ENCODE data around the gene HELZ. TPM values are rescaled to one million over a fixed set of nuclear protein-coding genes. Genes with fewer than 3 reads are reported as not detected.

HELZ gene
- total RNA-seq, 4 donors from 2014 or later, result 47.3 to 95.4 (median 61.3) TPM

- Histone ChIP-seq H3K27ac (no peak overlapping the region), H3K27me3 (no peaks in the 10 kb centered on the region), H3K4me3 (no peak overlapping the region), H3K4me1 (no peaks in the 10 kb centered on the region), H3K36me3 (peaks cover 0 to 79% (median 0%) of the 10 kb centered on the region in 3 donors), H3K9me3 (peaks cover 0 to 9% (median 0%) of the 10 kb centered on the region in 4 donors)
- no peak for TF ChIP-seq EP300 (IDR thresholded peaks at IDR 0.05)
- TF ChIP-seq, protein P1, sequence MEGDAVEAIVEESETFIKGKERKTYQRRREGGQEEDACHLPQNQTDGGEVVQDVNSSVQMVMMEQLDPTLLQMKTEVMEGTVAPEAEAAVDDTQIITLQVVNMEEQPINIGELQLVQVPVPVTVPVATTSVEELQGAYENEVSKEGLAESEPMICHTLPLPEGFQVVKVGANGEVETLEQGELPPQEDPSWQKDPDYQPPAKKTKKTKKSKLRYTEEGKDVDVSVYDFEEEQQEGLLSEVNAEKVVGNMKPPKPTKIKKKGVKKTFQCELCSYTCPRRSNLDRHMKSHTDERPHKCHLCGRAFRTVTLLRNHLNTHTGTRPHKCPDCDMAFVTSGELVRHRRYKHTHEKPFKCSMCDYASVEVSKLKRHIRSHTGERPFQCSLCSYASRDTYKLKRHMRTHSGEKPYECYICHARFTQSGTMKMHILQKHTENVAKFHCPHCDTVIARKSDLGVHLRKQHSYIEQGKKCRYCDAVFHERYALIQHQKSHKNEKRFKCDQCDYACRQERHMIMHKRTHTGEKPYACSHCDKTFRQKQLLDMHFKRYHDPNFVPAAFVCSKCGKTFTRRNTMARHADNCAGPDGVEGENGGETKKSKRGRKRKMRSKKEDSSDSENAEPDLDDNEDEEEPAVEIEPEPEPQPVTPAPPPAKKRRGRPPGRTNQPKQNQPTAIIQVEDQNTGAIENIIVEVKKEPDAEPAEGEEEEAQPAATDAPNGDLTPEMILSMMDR (IDR thresholded peaks at IDR 0.05), result no peak
- no peak for TF ChIP-seq POLR2A (IDR thresholded peaks at IDR 0.05)
- DNase-seq (ENCODE audit: low spot score in 2 of 2), result no peak
- WGBS, 2 donors, result 92 to 100% methylated on average over 1 of the region's 1 CpG
Measured at GRCh38 chr17:67139289-67139688, 105.7 kb downstream of the HELZ start.

DNA sequence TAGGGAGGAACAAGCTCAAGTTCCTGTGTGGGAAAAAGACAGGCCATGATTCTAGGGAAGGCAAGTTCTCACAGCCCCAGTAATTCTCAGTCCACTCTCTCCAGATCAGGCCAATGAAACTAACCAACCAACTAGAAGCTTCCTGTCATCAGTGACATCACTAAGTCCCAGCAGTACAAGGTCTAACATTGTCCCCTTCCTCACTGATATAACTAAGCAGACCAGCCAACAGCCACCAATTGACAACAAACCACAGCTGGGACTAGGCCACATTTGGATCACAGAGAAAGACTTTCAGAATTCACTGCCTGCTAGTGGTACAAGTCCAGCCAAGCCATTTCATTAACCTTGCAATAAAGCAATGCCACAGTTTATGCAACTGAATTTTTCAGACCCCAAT, 106.6 kb downstream of the HELZ start:
- H3K4me3 ChIP-seq, result no peak overlapping the region
- peaks cover 0 to 78% (median 0%) of the 10 kb centered on the region in 3 donors for H3K36me3 ChIP-seq
- TF ChIP-seq EP300 (IDR thresholded peaks at IDR 0.05), result no peak
- no peak for TF ChIP-seq POLR2A (IDR thresholded peaks at IDR 0.05)
- TF ChIP-seq, protein P1 (IDR thresholded peaks at IDR 0.05), result no peak
- no peaks in the 10 kb centered on the region for H3K27me3 ChIP-seq
- DNase-seq (ENCODE audit: low spot score in 2 of 2), result no peak
- H3K4me1 ChIP-seq, result no peaks in the 10 kb centered on the region
- peaks cover 0 to 9% (median 0%) of the 10 kb centered on the region in 4 donors for H3K9me3 ChIP-seq
- no peak overlapping the region for H3K27ac ChIP-seq

DNA sequence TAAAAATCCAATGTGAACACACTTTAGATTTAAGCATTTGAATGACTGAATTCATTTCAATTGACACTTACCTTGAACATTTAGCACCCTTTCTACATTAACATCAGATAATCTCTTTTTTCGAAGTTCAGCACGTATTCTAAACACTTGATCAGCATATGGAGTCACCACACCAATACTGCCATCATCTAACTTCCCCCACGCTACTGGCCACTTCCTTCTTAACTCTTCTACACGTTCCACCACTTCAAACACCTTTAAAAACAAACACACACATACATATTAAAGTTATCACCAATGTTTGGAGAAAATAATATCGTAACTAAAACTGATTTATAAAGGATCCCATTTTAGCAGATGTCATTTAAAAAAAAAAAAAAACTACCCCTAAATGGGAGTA, 107.1 kb downstream of the HELZ start:
- Histone ChIP-seq H3K4me3 (no peak overlapping the region), H3K9me3 (peaks cover 0 to 9% (median 0%) of the 10 kb centered on the region in 4 donors), H3K27me3 (no peaks in the 10 kb centered on the region), H3K4me1 (no peaks in the 10 kb centered on the region), H3K36me3 (peaks cover 0 to 73% (median 0%) of the 10 kb centered on the region in 3 donors), H3K27ac (no peak overlapping the region)
- no peak for TF ChIP-seq POLR2A (IDR thresholded peaks at IDR 0.05)
- TF ChIP-seq, protein P1 (IDR thresholded peaks at IDR 0.05), result no peak
- TF ChIP-seq EP300 (IDR thresholded peaks at IDR 0.05), result no peak
- WGBS, 2 donors, result 87 to 91% methylated on average over 5 of the region's 5 CpGs
- no peak for DNase-seq (ENCODE audit: low spot score in 2 of 2)

DNA sequence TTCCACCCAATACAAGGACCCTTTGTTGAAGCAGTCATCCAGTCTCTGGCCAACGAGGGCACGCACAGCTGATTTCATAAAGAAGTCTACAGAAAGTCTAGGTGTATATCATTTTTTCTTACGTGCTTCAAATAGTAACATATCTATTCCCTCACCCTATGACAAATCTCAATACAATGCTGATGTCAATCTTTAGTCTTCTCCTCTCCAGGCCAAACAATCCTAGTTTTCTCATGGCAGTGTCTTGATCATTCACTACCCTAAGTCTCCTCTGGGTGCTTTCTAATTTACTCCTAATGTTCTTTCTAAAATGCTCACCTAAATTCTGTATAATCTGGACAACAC, 108.0 kb downstream of the HELZ start:
- Histone ChIP-seq H3K36me3 (peaks cover 0 to 64% (median 0%) of the 10 kb centered on the region in 3 donors), H3K27me3 (no peaks in the 10 kb centered on the region), H3K9me3 (peaks cover 0 to 5% (median 0%) of the 10 kb centered on the region in 4 donors), H3K4me3 (no peak overlapping the region), H3K27ac (no peak overlapping the region), H3K4me1 (no peaks in the 10 kb centered on the region)
- DNase-seq (ENCODE audit: low spot score in 2 of 2), result no peak
- no peak for TF ChIP-seq POLR2A (IDR thresholded peaks at IDR 0.05)
- WGBS, 2 donors, result 95 to 97% methylated on average over 3 of the region's 3 CpGs

- H3K27me3 ChIP-seq, result no peaks in the 10 kb centered on the region
- H3K9me3 ChIP-seq, result no peaks in the 10 kb centered on the region
- DNase-seq (ENCODE audit: low spot score in 2 of 2), result no peak
- no peak overlapping the region for H3K27ac ChIP-seq
- WGBS, 2 donors, result 84 to 91% methylated on average over 5 of the region's 5 CpGs
- H3K4me1 ChIP-seq, result no peaks in the 10 kb centered on the region
- TF ChIP-seq, protein P1 (IDR thresholded peaks at IDR 0.05), result no peak
- TF ChIP-seq POLR2A (IDR thresholded peaks at IDR 0.05), result no peak
- peaks cover 0 to 59% (median 0%) of the 10 kb centered on the region in 3 donors for H3K36me3 ChIP-seq
- H3K4me3 ChIP-seq, result no peak overlapping the region
Measured at GRCh38 chr17:67136191-67137025, 108.6 kb downstream of the HELZ start.
